ENCODE results near the gene PHACTR2.
A peak's percentile ranks its signal among the peaks of the same experiment; 100 is the strongest.
"Not testable (repeated sequence)": the region's sequence is repeated elsewhere in the genome, so short reads cannot be mapped to it uniquely, and the experiment has no call there.

PHACTR2 gene
- total RNA-seq = 104 reads per million, percentile 83 among the genes with 10 or more reads in this experiment

- peak; percentile 32 for DNase-seq
Observed at GRCh38 chr6:143677891-143678791, at the start of gene PHACTR2. Gene PHACTR2, plus strand, starts transcription at chr6:143677965. Its CDS starts 199 bp downstream, at chr6:143678164.

- no peak for DNase-seq
Observed at GRCh38 chr6:143629104-143630080, 48.4 kb upstream of the PHACTR2 start.

GRCh38 chr6:143631196-143631595, 46.6 kb upstream of the PHACTR2 start:
- not testable (repeated sequence) for DNase-seq

GRCh38 chr6:143632894-143633293, 44.9 kb upstream of the PHACTR2 start:
- no peak for DNase-seq

- DNase-seq = no peak
Observed at GRCh38 chr6:143634486-143634885, 43.3 kb upstream of the PHACTR2 start.

- no peak for DNase-seq
Observed at GRCh38 chr6:143637691-143638090, 40.1 kb upstream of the PHACTR2 start.

- DNase-seq = no peak
Observed at GRCh38 chr6:143642403-143642802, 35.4 kb upstream of the PHACTR2 start.

- DNase-seq = no peak
Observed at GRCh38 chr6:143647191-143647590, 30.6 kb upstream of the PHACTR2 start.

GRCh38 chr6:143647732-143648131, 30.0 kb upstream of the PHACTR2 start:
- DNase-seq = no peak

GRCh38 chr6:143649319-143649718, 28.4 kb upstream of the PHACTR2 start:
- DNase-seq = not testable (repeated sequence)

GRCh38 chr6:143651328-143651727, 26.4 kb upstream of the PHACTR2 start:
- DNase-seq = not testable (repeated sequence)

GRCh38 chr6:143652841-143653331, 24.9 kb upstream of the PHACTR2 start:
- no peak for DNase-seq

GRCh38 chr6:143655541-143655940, 22.2 kb upstream of the PHACTR2 start:
- no peak for DNase-seq

GRCh38 chr6:143656026-143656425, 21.7 kb upstream of the PHACTR2 start:
- DNase-seq = no peak

- no peak for DNase-seq
Observed at GRCh38 chr6:143657809-143658208, 20.0 kb upstream of the PHACTR2 start.

- DNase-seq = not testable (repeated sequence)
Observed at GRCh38 chr6:143660170-143660569, 17.6 kb upstream of the PHACTR2 start.

- no peak for DNase-seq
Observed at GRCh38 chr6:143664171-143664570, 13.6 kb upstream of the PHACTR2 start.

GRCh38 chr6:143666007-143666406, 11.8 kb upstream of the PHACTR2 start:
- DNase-seq = not testable (repeated sequence)

GRCh38 chr6:143669483-143669882, 8.3 kb upstream of the PHACTR2 start:
- DNase-seq = not testable (repeated sequence)

GRCh38 chr6:143673669-143674068, 4.1 kb upstream of the PHACTR2 start:
- no peak for DNase-seq

- no peak for DNase-seq
Observed at GRCh38 chr6:143674483-143675381, 3.0 kb upstream of the PHACTR2 start.

- DNase-seq = no peak
Observed at GRCh38 chr6:143675382-143675900, 2.3 kb upstream of the PHACTR2 start.

Measured in effector CD4-positive, alpha-beta T cell (primary cell).